HEK293T (cell line): ENCODE data around the gene FHAD1.

ENCODE experiments used
- CTCF ChIA-PET: fragments of 350-600 bp; formaldehyde crosslinking; extraction: SDS; loops from one replicate; lab custom pipeline; 2021; ENCODE audit warnings: antibody characterized with exemption, inconsistent platforms; lab: Yijun Ruan, JAX
- POLR2A ChIA-PET: fragments of 350-600 bp; formaldehyde crosslinking; extraction: SDS; loops from one replicate; lab custom pipeline; 2020; ENCODE audit warnings: antibody characterized with exemption, inconsistent platforms; lab: Yijun Ruan, JAX
- DNase-seq: peaks from one replicate; pipeline ENCODE4 v3.0.0; 2012; ENCODE audit warnings: mixed read lengths; ENCODE audit errors: extremely low spot score
- ARNT ChIP-seq: fragments of 450-650 bp; IDR thresholded peaks from 2 replicates; pipeline ENCODE4 v1.6.1; 2017; ENCODE audit warnings: mild to moderate bottlenecking
- BHLHE40 ChIP-seq: fragments of 450-650 bp; IDR thresholded peaks from 2 replicates; pipeline ENCODE4 v1.6.1; 2016; ENCODE audit warnings: mild to moderate bottlenecking, moderate library complexity, borderline replicate concordance
- CTBP1 ChIP-seq: fragments of 450-650 bp; IDR thresholded peaks from 2 replicates; pipeline ENCODE4 v1.6.1; 2016; ENCODE audit warnings: borderline replicate concordance
- ELF4 ChIP-seq: fragments of 450-650 bp; IDR thresholded peaks from 2 replicates; pipeline ENCODE4 v1.6.1; 2017; ENCODE audit warnings: antibody characterized with exemption
- FOXA1 ChIP-seq: fragments of 450-650 bp; IDR thresholded peaks from 2 replicates; pipeline ENCODE4 v1.6.1; 2016; ENCODE audit warnings: mild to moderate bottlenecking
- FOXK2 ChIP-seq: fragments of 450-650 bp; IDR thresholded peaks from 2 replicates; pipeline ENCODE4 v1.6.1; 2016; ENCODE audit warnings: mild to moderate bottlenecking
- FOXM1 ChIP-seq: fragments of 450-650 bp; IDR thresholded peaks from 2 replicates; pipeline ENCODE4 v1.6.1; 2017; ENCODE audit warnings: mild to moderate bottlenecking, borderline replicate concordance
- HDGF ChIP-seq: fragments of 450-650 bp; IDR thresholded peaks from 2 replicates; pipeline ENCODE4 v1.6.1; 2017; ENCODE audit warnings: antibody characterized with exemption, borderline replicate concordance
- L3MBTL2 ChIP-seq: fragments of 450-650 bp; conservative IDR thresholded peaks from 2 replicates; pipeline ENCODE4 v1.6.1; 2016; ENCODE audit warnings: mild to moderate bottlenecking
- LEF1 ChIP-seq: fragments of 450-650 bp; IDR thresholded peaks from 2 replicates; pipeline ENCODE4 v1.6.1; 2017; ENCODE audit warnings: mild to moderate bottlenecking, borderline replicate concordance
- NFRKB ChIP-seq: fragments of 450-650 bp; IDR thresholded peaks from 2 replicates; pipeline ENCODE4 v1.6.1; 2016; ENCODE audit warnings: mild to moderate bottlenecking, moderate library complexity
- PKNOX1 ChIP-seq: fragments of 450-650 bp; IDR thresholded peaks from 2 replicates; pipeline ENCODE4 v1.6.1; 2016
- SP1 ChIP-seq: fragments of 450-650 bp; IDR thresholded peaks from 2 replicates; pipeline ENCODE4 v1.6.1; 2017
- SUZ12 ChIP-seq: fragments of 450-650 bp; IDR thresholded peaks from 2 replicates; pipeline ENCODE4 v1.6.1; 2016; ENCODE audit warnings: mild to moderate bottlenecking
- TARDBP ChIP-seq: fragments of 450-650 bp; IDR thresholded peaks from 2 replicates; pipeline ENCODE4 v1.6.1; 2016
- ZNF384 ChIP-seq: fragments of 450-650 bp; IDR thresholded peaks from 2 replicates; pipeline ENCODE4 v1.6.1; 2016

FHAD1 gene

GRCh38 chr1:15328351-15329103, 81.5 kb downstream of the FHAD1 start:
- DNase-seq = no peak
- POLR2A ChIA-PET = no interaction called here

GRCh38 chr1:15329104-15329820, 82.2 kb downstream of the FHAD1 start:
- DNase-seq = no peak
- POLR2A ChIA-PET = no interaction called here
- CTCF ChIA-PET = no interaction called here
- TF ChIP-seq CTBP1 = no peak
- no peak for TF ChIP-seq ELF4
- TF ChIP-seq NFRKB = no peak
- TF ChIP-seq TARDBP = no peak
- TF ChIP-seq FOXA1 = no peak
- TF ChIP-seq FOXK2 = no peak
- no peak for TF ChIP-seq L3MBTL2
- no peak for TF ChIP-seq SUZ12
- no peak for TF ChIP-seq LEF1
- no peak for TF ChIP-seq PKNOX1
- TF ChIP-seq FOXM1 = no peak
- TF ChIP-seq SP1 = no peak
- no peak for TF ChIP-seq ARNT
- TF ChIP-seq ZNF384 = no peak
- no peak for TF ChIP-seq HDGF

More at GRCh38 chr1:15328351-15329103, 81.5 kb downstream of the FHAD1 start:
- CTCF ChIA-PET = no interaction called here
- TF ChIP-seq CTBP1 (no peak), FOXK2 (no peak), SUZ12 (no peak), PKNOX1 (no peak), HDGF (no peak), ELF4 (no peak), ZNF384 (no peak), L3MBTL2 (no peak), FOXM1 (no peak), LEF1 (no peak), NFRKB (no peak), BHLHE40 (no peak), FOXA1 (no peak), ARNT (no peak), TARDBP (no peak), SP1 (no peak)

- CTCF ChIA-PET = no interaction called here
- TF ChIP-seq BHLHE40 (no peak), LEF1 (no peak)
- POLR2A ChIA-PET = no interaction called here
- DNase-seq = no peak
Observed at GRCh38 chr1:15330028-15330427, 83.0 kb downstream of the FHAD1 start.

- TF ChIP-seq SP1 = no peak
- TF ChIP-seq LEF1 = no peak
- TF ChIP-seq ARNT = no peak
- TF ChIP-seq FOXK2 = no peak
- TF ChIP-seq FOXA1 = no peak
- no peak for TF ChIP-seq BHLHE40
- no peak for TF ChIP-seq HDGF
- no peak for TF ChIP-seq L3MBTL2
- no peak for TF ChIP-seq ELF4
- no peak for TF ChIP-seq PKNOX1
- TF ChIP-seq SUZ12 = no peak
- TF ChIP-seq CTBP1 = no peak
- no peak for TF ChIP-seq ZNF384
- TF ChIP-seq FOXM1 = no peak
- no peak for TF ChIP-seq NFRKB
- no peak for TF ChIP-seq TARDBP
- no peak for DNase-seq
- CTCF ChIA-PET = interaction anchor here (0.6 kb wide), 1 partner anchor 59 kb away, joined by 3 read pairs; no protein-coding TSS in a partner anchor
- POLR2A ChIA-PET = interaction anchor here (1.2 kb wide), 1 partner anchor 11 kb away, joined by 3 read pairs; no protein-coding TSS in a partner anchor
Observed at GRCh38 chr1:15331180-15331579, 84.2 kb downstream of the FHAD1 start.

- TF ChIP-seq ZNF384 (no peak), ELF4 (no peak), HDGF (no peak), L3MBTL2 (no peak), NFRKB (no peak), CTBP1 (no peak), FOXA1 (no peak), ARNT (no peak), SUZ12 (no peak), PKNOX1 (no peak), SP1 (no peak), FOXM1 (no peak), TARDBP (no peak), FOXK2 (no peak), LEF1 (no peak)
- ChIA-PET CTCF (interaction anchor here (0.6 kb wide), 2 partner anchors 60 to 565 kb away, joined by 3 read pairs; no protein-coding TSS in a partner anchor), POLR2A (interaction anchor here (1.2 kb wide), 2 partner anchors 10 to 13 kb away, joined by 3 read pairs; no protein-coding TSS in a partner anchor)
- no peak for DNase-seq
Observed at GRCh38 chr1:15331734-15332133, 84.7 kb downstream of the FHAD1 start.
